HAP-1 (cell line): ENCODE data around the gene DUSP22.

Experiments used
- DNase-seq, 2 experiments: peaks; one replicate each; pipeline ENCODE4 v3.0.0-alpha.2; 2016 to 2020; ENCODE audit warnings: low spot score in 2 of 2
- H3K27me3 ChIP-seq: fragments of 250-450 bp; sonication (Bioruptor Pico); 2 replicates; pipeline ENCODE4 v1.5.1; 2020; ENCODE audit warnings: low read depth, mild to moderate bottlenecking, moderate library complexity
- H3K36me3 ChIP-seq: fragments of 250-450 bp; sonication (Bioruptor Pico); replicated peaks from 2 replicates; pipeline ENCODE4 v1.5.1; 2020; ENCODE audit warnings: mild to moderate bottlenecking
- H3K4me1 ChIP-seq: fragments of 250-450 bp; sonication (Bioruptor Pico); 2 replicates; pipeline ENCODE4 v1.5.1; 2020; ENCODE audit warnings: mild to moderate bottlenecking
- H3K4me3 ChIP-seq: fragments of 250-450 bp; sonication (Bioruptor Pico); 2 replicates; pipeline ENCODE4 v1.5.1; 2020; ENCODE audit warnings: mild to moderate bottlenecking, moderate library complexity
- H3K9me3 ChIP-seq: fragments of 250-450 bp; sonication (Bioruptor Pico); 2 replicates; pipeline ENCODE4 v1.5.1; 2020; ENCODE audit warnings: mild to moderate bottlenecking, moderate library complexity
- in situ Hi-C: fragments of 300-500 bp; cut with MboI; formaldehyde crosslinking; loops from 3 replicates; pipeline ENCODE4 v1.14.3; 2020; ENCODE audit warnings: low sequenced_read_pairs, inconsistent platforms, mixed read lengths

Gene DUSP22

DNA sequence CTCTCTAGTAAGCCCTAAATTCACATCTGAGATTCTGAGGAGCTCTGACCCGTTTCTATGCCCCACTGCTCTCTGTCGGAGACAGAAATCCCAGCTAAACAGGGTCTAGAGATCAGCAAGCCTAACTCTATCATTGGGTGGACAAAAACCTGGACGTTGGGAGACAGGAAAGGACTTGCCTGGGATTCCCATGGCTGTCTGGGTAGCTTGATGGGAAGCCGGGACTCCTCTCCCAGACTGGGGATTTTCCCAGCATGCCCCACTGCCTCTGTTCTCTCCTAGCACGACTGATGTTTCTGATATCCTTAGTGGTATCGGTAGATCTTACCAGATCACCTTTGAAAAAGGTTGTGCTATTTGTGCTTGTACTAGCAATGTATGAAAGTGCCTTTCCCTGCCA lies 22.9 kb downstream of the DUSP22 start:
- DNase-seq: no peak
- Histone ChIP-seq H3K4me1 (no peaks in the 10 kb centered on the region; the same call in 1 of the 2 replicates), H3K27me3 (no peaks in the 10 kb centered on the region), H3K36me3 (peaks cover 3% of the 10 kb centered on the region; the same call in 1 of the 2 replicates), H3K9me3 (peaks cover 15% of the 10 kb centered on the region), H3K4me3 (no peak overlapping the region)
- in situ Hi-C loops: no loop called here

DNA sequence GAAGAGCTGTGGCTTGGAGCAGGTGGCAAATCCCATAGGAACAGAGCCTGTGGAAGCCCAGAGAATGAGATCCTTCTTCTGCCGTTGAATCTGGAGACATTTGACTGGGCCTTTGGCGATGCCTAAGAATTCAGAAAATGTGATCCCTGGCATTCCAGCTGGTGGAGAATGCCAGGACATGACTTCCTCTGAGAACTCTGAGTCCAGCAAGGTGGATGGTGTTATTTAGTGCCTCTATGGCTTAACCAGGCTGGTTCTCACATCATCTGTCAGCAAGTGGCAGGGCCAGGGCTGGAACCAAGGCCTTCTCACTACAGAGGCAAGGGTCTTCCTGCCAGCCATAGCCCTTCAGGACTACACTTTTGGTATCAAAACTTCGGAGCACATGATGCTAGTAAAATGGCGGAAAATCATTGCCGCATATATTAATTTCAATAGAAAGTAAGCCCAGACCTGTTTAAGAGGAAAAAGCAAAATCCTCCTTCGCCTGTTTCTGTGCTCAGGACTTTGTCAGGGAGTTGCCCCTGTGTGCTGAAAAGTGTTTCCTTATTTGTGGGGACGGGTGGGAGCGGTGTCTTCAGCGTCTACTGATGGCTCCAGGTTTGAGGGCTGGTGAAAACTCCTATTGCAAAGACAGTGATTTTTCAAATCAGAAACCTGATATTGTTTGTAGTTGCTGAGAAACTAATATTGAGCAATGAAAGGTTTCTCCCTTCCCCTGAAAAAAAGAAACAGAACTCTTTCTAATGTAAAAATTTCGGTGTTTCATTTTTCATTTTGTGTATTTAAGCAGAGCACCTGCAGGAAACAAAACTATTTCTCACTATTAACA lies 23.9 kb downstream of the DUSP22 start:
- no peak for DNase-seq
- H3K9me3 ChIP-seq: peaks cover 20% of the 10 kb centered on the region
- no peaks in the 10 kb centered on the region for H3K27me3 ChIP-seq
- no peak overlapping the region for H3K4me3 ChIP-seq
- no peaks in the 10 kb centered on the region; the same call in 1 of the 2 replicates for H3K4me1 ChIP-seq
- H3K36me3 ChIP-seq: peaks cover 3% of the 10 kb centered on the region; the same call in 1 of the 2 replicates
- in situ Hi-C loops: no loop called here

DNA sequence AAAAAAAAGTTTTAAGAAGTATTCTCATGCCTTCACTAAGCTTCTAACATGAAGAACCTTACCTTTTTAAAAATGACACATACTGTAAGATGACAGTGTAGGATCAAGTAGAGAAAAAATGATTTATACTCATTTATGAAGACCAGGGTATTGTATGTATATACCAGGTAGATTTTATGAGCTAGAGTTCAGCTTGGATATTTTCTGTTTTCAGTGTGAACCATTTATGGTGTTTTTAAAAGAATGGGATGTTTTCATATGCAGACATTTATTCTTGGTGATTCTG lies 24.4 kb downstream of the DUSP22 start:
- in situ Hi-C loops: no loop called here
- H3K27me3 ChIP-seq: no peaks in the 10 kb centered on the region
- no peaks in the 10 kb centered on the region; the same call in 1 of the 2 replicates for H3K4me1 ChIP-seq
- DNase-seq: no peak
- peaks cover 3% of the 10 kb centered on the region; the same call in 1 of the 2 replicates for H3K36me3 ChIP-seq
- no peak overlapping the region for H3K4me3 ChIP-seq
- peaks cover 23% of the 10 kb centered on the region for H3K9me3 ChIP-seq

DNA sequence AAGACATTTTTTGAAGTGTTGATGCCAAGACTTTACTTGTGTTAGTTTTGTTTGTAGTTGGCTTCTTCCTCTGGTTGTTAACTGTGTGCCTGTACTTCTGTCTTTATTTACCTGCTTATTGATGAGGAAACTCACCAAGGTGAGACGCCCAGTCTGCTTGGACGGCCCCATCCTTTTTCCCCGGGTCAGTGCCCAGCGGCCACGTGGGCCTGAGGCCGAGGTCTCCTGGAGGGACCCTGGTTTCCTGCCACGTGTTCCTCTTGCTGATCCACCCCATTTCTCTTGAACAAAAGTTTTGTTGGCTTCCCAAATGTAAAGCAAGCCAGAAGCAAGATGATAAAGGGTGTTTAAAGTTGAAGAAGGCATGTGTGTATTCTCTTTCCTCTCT lies 24.8 kb downstream of the DUSP22 start:
- Histone ChIP-seq H3K4me3 (no peak overlapping the region), H3K4me1 (no peaks in the 10 kb centered on the region; the same call in 1 of the 2 replicates), H3K27me3 (no peaks in the 10 kb centered on the region), H3K9me3 (peaks cover 22% of the 10 kb centered on the region), H3K36me3 (peaks cover 3% of the 10 kb centered on the region; the same call in 1 of the 2 replicates)
- DNase-seq: no peak
- in situ Hi-C loops: no loop called here

DNA sequence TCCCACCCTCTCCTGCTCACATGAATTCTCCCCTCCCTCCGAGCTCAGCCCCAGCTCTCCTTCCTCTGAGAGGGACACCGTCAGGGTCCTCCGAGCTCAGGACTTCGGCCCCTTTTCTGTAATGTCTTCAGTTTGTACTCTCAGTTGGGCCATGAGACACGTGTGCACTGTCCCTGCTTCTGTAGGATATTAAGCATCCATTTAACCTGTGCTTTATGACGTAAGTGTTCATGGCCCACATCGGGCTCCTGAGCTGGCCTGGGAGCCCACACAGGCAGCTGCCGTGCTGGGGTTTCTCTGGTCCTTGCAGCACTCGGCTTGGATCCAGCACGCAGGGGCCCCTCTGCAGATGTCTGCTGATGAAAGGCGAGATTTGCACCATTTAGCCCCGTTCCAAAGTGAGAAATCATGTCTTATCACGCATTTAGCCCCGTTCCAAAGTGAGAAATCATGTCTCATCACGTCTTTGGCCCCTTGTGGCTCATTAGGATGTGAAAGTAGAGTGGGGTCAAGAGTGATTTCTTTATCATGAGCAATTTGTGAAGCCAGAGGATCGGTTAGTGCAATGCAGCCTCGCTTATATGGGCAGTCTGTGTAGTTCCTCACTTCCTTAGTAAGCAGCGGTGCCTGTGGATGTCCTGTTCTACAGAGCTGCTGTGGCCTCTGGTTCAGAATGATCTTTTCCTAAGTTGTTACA lies 25.3 kb downstream of the DUSP22 start:
- Histone ChIP-seq H3K9me3 (peaks cover 20% of the 10 kb centered on the region), H3K4me3 (no peak overlapping the region), H3K27me3 (no peaks in the 10 kb centered on the region), H3K4me1 (no peaks in the 10 kb centered on the region; the same call in 1 of the 2 replicates), H3K36me3 (peaks cover 3% of the 10 kb centered on the region; the same call in 1 of the 2 replicates)
- DNase-seq: no peak
- in situ Hi-C loops: no loop called here

DNA sequence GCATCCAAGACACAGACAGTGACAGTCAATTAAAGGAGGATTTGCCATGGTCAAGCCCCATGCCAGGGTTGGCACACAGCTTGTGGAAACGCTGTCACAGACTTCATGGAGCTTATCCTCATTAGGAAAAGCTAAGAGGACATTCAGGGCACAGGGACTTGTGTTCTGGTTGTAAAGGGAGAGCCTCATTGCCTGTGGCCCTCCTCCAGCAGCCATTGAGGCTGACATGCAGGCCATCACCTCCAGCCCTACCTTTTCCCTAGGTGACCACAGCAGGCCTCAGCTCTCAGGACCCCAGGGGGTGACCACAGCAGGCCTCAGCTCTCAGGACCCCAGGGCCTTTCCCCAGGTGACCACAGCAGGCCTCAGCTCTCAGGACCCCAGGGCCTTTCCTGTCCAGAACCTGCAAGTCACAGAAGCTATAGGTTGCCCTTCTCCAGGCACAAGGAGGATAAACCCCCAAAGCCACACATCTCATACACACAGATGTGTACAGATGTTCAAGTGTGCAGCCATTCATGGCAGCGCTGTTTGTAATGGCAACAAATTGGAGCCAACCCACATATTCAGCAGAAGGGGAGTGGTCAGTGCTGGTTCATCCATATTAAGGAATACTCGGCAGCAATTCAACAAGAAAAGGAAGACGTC lies 26.1 kb downstream of the DUSP22 start:
- H3K27me3 ChIP-seq: no peaks in the 10 kb centered on the region
- no peak overlapping the region for H3K4me3 ChIP-seq
- no peak for DNase-seq
- no peaks in the 10 kb centered on the region; the same call in 1 of the 2 replicates for H3K4me1 ChIP-seq
- peaks cover 25% of the 10 kb centered on the region for H3K9me3 ChIP-seq
- in situ Hi-C loops: no loop called here
- peaks cover 3% of the 10 kb centered on the region; the same call in 1 of the 2 replicates for H3K36me3 ChIP-seq

DNA sequence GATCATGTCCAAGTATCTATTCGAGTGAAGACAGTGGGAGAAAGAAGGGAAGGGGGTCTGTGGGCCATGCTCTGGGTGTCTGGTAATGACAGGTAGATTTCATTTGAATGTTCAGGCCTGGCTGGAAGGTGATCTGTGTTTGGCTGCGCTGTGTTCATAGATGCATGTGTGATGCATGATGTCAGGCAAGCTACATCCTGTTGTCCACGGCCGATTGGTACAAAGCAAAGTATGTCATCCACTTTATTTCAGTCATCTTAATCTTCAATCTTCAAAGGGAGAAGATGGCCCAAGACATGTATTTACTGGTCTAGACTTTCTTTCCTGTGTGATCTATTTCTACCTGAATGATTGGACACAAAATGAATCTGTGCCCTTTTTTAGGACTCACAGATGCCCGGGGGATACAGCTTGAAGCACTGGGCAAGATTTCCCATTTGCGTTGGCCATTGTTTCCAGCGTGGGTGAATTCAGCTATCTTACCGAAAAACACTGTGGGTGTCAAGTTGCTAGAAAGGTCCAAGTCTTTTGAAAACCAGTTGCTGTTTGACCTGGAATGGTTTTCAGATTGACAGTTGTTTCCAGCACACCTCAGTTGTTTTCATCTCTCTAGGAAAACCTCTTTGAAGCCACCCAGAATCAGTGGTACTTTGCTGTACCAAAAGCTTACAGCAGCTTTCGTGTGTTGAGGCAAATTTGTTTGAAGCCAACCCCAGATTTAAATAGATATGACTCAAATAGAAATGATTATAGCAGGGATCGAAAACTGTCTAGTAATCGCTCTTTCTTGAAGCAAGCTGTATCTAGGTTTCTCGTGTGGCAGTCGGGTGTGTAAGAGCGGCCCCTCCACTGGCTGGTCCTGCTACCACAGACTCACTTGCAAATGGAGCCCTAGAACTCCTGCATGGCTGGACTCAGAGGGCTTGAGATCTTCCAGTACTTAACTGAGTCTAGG lies 27.2 kb downstream of the DUSP22 start:
- DNase-seq: no peak
- H3K4me1 ChIP-seq: no peaks in the 10 kb centered on the region; the same call in 1 of the 2 replicates
- in situ Hi-C loops: no loop called here
- H3K4me3 ChIP-seq: no peak overlapping the region
- peaks cover 29% of the 10 kb centered on the region for H3K9me3 ChIP-seq
- H3K27me3 ChIP-seq: no peaks in the 10 kb centered on the region
- peaks cover 3% of the 10 kb centered on the region; the same call in 1 of the 2 replicates for H3K36me3 ChIP-seq

DNA sequence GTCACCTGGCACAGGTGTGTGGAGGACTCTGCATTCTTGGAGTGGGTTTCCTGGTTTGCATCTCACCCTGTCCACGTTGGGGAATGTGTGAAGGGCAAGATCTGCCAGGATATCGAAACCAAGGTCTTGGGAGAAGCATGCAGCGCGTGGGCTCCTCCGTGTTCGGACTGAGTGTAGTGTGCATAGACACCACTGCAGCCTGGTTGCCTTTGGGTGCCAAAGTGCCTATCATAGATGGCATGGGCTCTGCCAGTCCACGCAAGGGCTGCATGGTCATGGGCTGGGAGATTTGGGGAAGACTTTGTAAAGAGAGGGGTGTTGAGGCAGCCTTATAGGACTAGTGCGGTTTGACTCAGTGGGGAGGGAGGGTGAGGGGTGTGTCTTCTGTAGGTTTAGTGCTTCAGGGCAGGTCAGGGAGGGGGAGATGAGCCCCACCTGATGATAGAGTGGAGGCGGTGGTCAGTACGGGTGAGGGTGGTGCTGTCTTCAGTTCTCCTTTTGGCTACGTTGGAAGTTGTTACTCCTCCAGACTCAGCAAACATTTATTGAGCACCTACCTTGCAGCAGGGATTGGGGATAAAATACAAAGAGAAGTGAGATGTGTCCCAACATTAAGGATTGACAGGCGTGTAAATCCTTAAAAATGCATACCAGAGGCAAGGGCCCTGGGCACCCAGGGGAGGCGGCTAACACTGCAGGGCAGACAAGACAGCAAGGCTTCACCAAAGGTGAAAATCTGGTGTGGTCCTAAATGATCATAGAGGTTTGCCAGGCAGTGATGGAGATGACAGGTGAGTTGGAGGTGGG lies 28.3 kb downstream of the DUSP22 start:
- Histone ChIP-seq H3K9me3 (peaks cover 27% of the 10 kb centered on the region), H3K4me3 (no peak overlapping the region), H3K4me1 (no peaks in the 10 kb centered on the region), H3K36me3 (peaks cover 3% of the 10 kb centered on the region; the same call in 1 of the 2 replicates), H3K27me3 (no peaks in the 10 kb centered on the region)
- in situ Hi-C loops: no loop called here
- DNase-seq: no peak

DNA sequence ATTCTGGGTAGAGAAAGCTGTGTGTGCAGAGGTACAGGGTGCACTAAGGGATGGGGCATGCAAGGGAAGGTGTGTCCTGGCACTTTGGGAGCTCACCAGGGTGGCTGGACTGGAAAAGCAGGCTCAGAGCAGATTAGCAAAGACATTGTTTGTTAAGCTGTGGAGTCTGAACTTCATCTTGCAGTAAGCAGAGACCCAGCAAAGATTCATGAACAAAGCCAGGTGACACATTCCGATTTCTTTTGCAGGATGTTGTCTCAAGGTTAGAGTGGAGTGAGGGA lies 28.8 kb downstream of the DUSP22 start:
- Histone ChIP-seq H3K9me3 (peaks cover 27% of the 10 kb centered on the region), H3K4me3 (no peak overlapping the region), H3K27me3 (no peaks in the 10 kb centered on the region), H3K36me3 (peaks cover 3% of the 10 kb centered on the region; the same call in 1 of the 2 replicates), H3K4me1 (no peaks in the 10 kb centered on the region)
- in situ Hi-C loops: no loop called here
- DNase-seq: no peak

DNA sequence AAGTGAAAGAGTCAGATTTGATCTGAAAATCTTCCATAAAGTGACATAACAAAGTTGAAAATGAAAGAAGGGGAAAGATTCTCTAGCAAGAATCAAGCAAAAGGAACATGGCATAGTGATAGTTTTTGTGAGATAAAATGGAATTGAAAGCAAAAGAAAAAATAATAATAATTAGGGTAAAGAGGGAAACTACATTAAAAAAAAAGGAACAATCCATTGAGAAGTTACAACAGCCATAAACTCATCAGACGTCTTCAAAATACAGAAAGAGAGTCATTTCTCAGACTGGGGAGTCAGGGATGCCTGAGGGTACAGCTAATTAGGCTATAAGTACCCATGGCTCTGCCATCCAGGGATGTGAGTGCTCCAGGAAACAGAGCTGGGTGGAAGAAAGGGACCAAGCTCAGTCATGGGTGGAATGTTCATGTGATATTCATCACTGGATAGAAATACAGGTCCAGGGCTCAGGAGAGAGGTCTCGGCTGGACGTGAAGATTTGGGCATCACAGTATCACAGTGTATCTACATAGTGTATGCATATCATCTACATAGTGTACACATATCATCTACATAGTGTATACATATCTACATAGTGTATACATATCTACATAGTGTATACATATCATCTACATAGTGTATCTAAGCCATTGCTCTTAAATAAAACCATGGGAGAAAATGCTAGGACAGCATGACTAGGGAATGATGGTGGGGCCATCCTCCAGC lies 29.4 kb downstream of the DUSP22 start:
- no peak overlapping the region for H3K4me3 ChIP-seq
- DNase-seq: no peak
- peaks cover 3% of the 10 kb centered on the region; the same call in 1 of the 2 replicates for H3K36me3 ChIP-seq
- peaks cover 24% of the 10 kb centered on the region for H3K9me3 ChIP-seq
- H3K27me3 ChIP-seq: no peaks in the 10 kb centered on the region
- no peaks in the 10 kb centered on the region for H3K4me1 ChIP-seq
- in situ Hi-C loops: no loop called here

DNA sequence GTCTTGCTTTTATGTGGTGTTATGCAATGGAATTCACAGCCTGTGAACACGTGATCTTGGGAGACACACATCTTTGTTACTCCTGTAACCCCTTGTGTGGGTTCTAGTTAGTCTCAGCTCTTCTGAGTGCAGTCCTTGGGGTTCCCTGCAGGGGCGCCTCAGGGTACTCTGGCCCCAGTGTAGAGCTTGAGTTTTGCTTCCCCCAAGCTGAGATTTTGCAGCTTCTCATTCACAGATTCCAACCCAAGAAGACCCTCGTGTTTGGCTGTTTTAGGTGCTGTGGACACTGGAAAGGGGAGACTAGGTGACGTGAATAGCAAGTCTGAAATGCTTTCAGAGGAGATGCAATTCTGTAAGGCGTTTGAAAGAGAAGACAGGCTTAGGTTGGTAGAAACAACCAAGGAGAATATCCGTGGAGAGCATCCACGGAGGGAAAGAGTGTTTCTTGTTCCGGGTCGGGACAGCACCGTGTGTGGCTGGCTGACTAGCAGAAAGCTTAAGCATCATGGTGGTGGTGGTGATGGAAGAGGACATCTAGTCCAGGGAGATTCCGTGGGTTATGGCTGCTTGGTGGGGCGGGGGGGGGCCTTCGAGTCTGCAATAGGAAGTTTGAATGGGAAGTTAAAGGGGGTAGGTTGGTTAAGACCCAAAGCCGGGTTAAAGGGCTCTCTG lies 30.1 kb downstream of the DUSP22 start:
- in situ Hi-C loops: no loop called here
- peaks cover 27% of the 10 kb centered on the region for H3K9me3 ChIP-seq
- H3K27me3 ChIP-seq: no peaks in the 10 kb centered on the region
- no peak for DNase-seq
- no peaks in the 10 kb centered on the region for H3K4me1 ChIP-seq
- no peak overlapping the region for H3K4me3 ChIP-seq
- peaks cover 3% of the 10 kb centered on the region; the same call in 1 of the 2 replicates for H3K36me3 ChIP-seq
